K562 (cell line): Measurements from ENCODE around the gene BICC1. TPM values are rescaled to one million over a fixed set of nuclear protein-coding genes. Genes with fewer than 3 reads are reported as not detected.

Source experiments
- ATAC-seq: fragments of 200-7000 bp; cut with Tn5 transposase; 3 replicates; pipeline ENCODE4 v1.9.1; 2020; ENCODE audit warnings: moderate library complexity
- BruUV-seq: library from RNA; stranded (reverse); fragments of 400-500 nt; replicated peaks from 2 replicates; lab custom pipeline; 2021; lab: Mats Ljungman, UMichigan
- CTCF ChIA-PET: fragments of 300-600 bp; formaldehyde crosslinking; extraction: SDS; loops from one replicate; lab custom pipeline; 2021; ENCODE audit warnings: low intra/inter-chr PET ratio; lab: Yijun Ruan, JAX
- POLR2A ChIA-PET: fragments of 300-600, 350-650 bp; sonication (Branson Sonifier 250); formaldehyde crosslinking; extraction: SDS; loops from one replicate; lab custom pipeline; 2021; ENCODE audit warnings: antibody characterized with exemption, inconsistent platforms; lab: Yijun Ruan, JAX
- DNase-seq, 4 experiments: peaks; one replicate each; pipeline versions ENCODE4 v3.0.0 to v3.0.0-alpha.2; 2011 to 2018; ENCODE audit warnings: low spot score in 3 of 4, mixed read lengths in 3 of 4; ENCODE audit errors: extremely low read depth in 1 of 4
- FAIRE-seq: peaks from 2 replicates; lab custom pipeline; 2011; peaks lifted over from hg19 to GRCh38; lab: Jason Lieb, UNC
- H2AFZ ChIP-seq: 2 replicates; pipeline ENCODE4 v1.6.0; 2011; ENCODE audit warnings: low read depth, low read length, control low read depth, inconsistent platforms
- H3K27ac ChIP-seq: fragments of 200-600 bp; 3 replicates; pipeline ENCODE4 v1.8.0; 2011; ENCODE audit warnings: low read depth, mild to moderate bottlenecking, control low read depth, inconsistent platforms, low read length, moderate library complexity, mixed read lengths; ENCODE audit errors: extremely low read depth
- H3K27me3 ChIP-seq, 2 experiments: fragments of 300-600 bp in 1 of 2; 2 replicates in 1 of 2; 3 replicates in 1 of 2; pipeline versions ENCODE4 v1.6.0 to v1.8.0; 2011; ENCODE audit warnings: inconsistent platforms in 2 of 2, low read length in 2 of 2, mild to moderate bottlenecking in 1 of 2, mixed read lengths in 1 of 2, moderate library complexity in 1 of 2; ENCODE audit not compliant: control insufficient read depth in 2 of 2, insufficient read depth in 2 of 2
- H3K36me3 ChIP-seq: fragments of 300-600 bp; 3 replicates; pipeline ENCODE4 v1.8.0; 2011; ENCODE audit warnings: mild to moderate bottlenecking, low read length, inconsistent platforms; ENCODE audit not compliant: control insufficient read depth, insufficient read depth
- H3K4me1 ChIP-seq, 2 experiments: fragments of 200-600 bp in 1 of 2; replicated peaks in 1 of 2; 2 replicates in 1 of 2; 3 replicates in 1 of 2; pipeline versions ENCODE4 v1.5.1 to v1.8.0; 2011; ENCODE audit warnings: inconsistent platforms in 2 of 2, low read length in 2 of 2, mild to moderate bottlenecking in 1 of 2, mixed read lengths in 1 of 2, moderate library complexity in 1 of 2; ENCODE audit not compliant: control insufficient read depth in 2 of 2, insufficient read depth in 2 of 2
- H3K4me2 ChIP-seq: 2 replicates; pipeline ENCODE4 v1.6.1; 2011; ENCODE audit warnings: low read length, control low read depth, inconsistent platforms, mixed read lengths; ENCODE audit not compliant: insufficient read depth
- H3K4me3 ChIP-seq: fragments of 200-600 bp; sonication (generic), shearing (Covaris generic); 2 replicates; pipeline ENCODE4 v1.5.1; 2016; ENCODE audit warnings: control low read depth, inconsistent platforms
- H3K79me2 ChIP-seq: fragments of 200-600 bp; 3 replicates; pipeline ENCODE4 v1.8.0; 2011; ENCODE audit warnings: low read length, inconsistent platforms; ENCODE audit not compliant: control insufficient read depth, insufficient read depth
- H3K9ac ChIP-seq, 2 experiments: 2 replicates each; pipeline versions ENCODE4 v1.6.0 to v1.6.1; 2011; ENCODE audit warnings: low read depth in 2 of 2, low read length in 2 of 2, control low read depth in 1 of 2, inconsistent platforms in 1 of 2, mild to moderate bottlenecking in 1 of 2, mixed read lengths in 1 of 2; ENCODE audit not compliant: insufficient read depth in 1 of 2
- H3K9me1 ChIP-seq: one replicate; pipeline ENCODE4 v1.6.0; 2011; ENCODE audit warnings: inconsistent platforms, mild to moderate bottlenecking, low read length, moderate library complexity; ENCODE audit not compliant: control insufficient read depth, insufficient read depth
- H3K9me3 ChIP-seq: replicated peaks from 2 replicates; pipeline ENCODE4 v1.5.1; 2011; ENCODE audit warnings: low read depth, low read length, inconsistent platforms; ENCODE audit not compliant: control insufficient read depth, insufficient read depth
- H4K20me1 ChIP-seq: replicated peaks from 2 replicates; pipeline ENCODE4 v1.6.1; 2011; ENCODE audit warnings: low read length, inconsistent platforms, mixed read lengths; ENCODE audit not compliant: control insufficient read depth, insufficient read depth
- C11orf30 ChIP-seq: fragments of 450-650 bp; IDR thresholded peaks from 2 replicates; pipeline ENCODE4 v1.6.1; 2016; ENCODE audit warnings: low read depth, mild to moderate bottlenecking
- EP300 ChIP-seq: IDR thresholded peaks from 2 replicates; pipeline ENCODE4 v1.6.1; 2012; ENCODE audit warnings: low read length, improper control_type of control experiment
- ILF3 ChIP-seq: fragments of 450-650 bp; IDR thresholded peaks from 2 replicates; pipeline ENCODE4 v1.6.1; 2018; ENCODE audit warnings: antibody characterized with exemption, mild to moderate bottlenecking, moderate library complexity, borderline replicate concordance
- NR1H2 ChIP-seq: sonication (generic); formaldehyde crosslinking; IDR thresholded peaks from 2 replicates; pipeline ENCODE4 v1.4.0; 2020; ENCODE audit warnings: mild to moderate bottlenecking, missing genetic modification reagents
- NR2C1 ChIP-seq, 2 experiments: fragments of 450-650 bp; IDR thresholded peaks; 2 replicates each; pipeline ENCODE4 v1.6.1; 2017; ENCODE audit warnings: mild to moderate bottlenecking in 2 of 2, antibody characterized with exemption in 1 of 2, inconsistent platforms in 1 of 2, missing compliant biosample characterization in 1 of 2, missing genetic modification characterization in 1 of 2
- SIN3B ChIP-seq: fragments of 450-650 bp; IDR thresholded peaks from 2 replicates; pipeline ENCODE4 v1.6.1; 2017; ENCODE audit warnings: low read depth, mild to moderate bottlenecking, moderate library complexity
- WGBS: fragments of 100-300 bp; shearing (Covaris generic); methylation state at CpG from one replicate; pipeline ENCODE4 v1.1.6; 2016; ENCODE audit warnings: low coverage, mixed read lengths; ENCODE audit not compliant: insufficient coverage; ENCODE audit errors: missing lambda C conversion rate; 5-methylcytosine and 5-hydroxymethylcytosine counted together
- in situ Hi-C: fragments of 300-500 bp; cut with MboI; formaldehyde crosslinking; loops from 4 replicates; pipeline ENCODE4 v1.15.0; 2018; ENCODE audit warnings: inconsistent platforms, mixed read lengths
- intact Hi-C: fragments of 100-400 bp; cut with micrococcal nuclease; formaldehyde crosslinking; loops from 2 replicates; pipeline ENCODE4 v1.14.2; 2022
- polyA plus RNA-seq, 8 experiments: library from polyadenylated mRNA; depleted of rRNA in 4 of 8; stranded (reverse) in 5 of 8; unstranded in 3 of 8; fragments of >200 nt; fragmentation: Nextera tagmentation in 2 of 8; fragmentation: Illumina TruSeq in 1 of 8; extraction: Ambion mirVana in 2 of 8; extraction: Trizol in 1 of 8; gene quantifications; 2 replicates each; pipeline versions ENCODE4 v1.2.1 to v1.2.3, GENCODE V29; 2011 to 2014; ENCODE audit warnings: inconsistent platforms in 1 of 8, missing spikeins in 1 of 8
- total RNA-seq, 7 experiments: library from RNA; depleted of rRNA in 6 of 7; stranded (reverse); fragments of >200 nt in 6 of 7; fragmentation: Illumina TruSeq in 2 of 7; extraction: Trizol in 2 of 7; gene quantifications; 2 replicates each; pipeline versions ENCODE4 v1.2.1 to v1.2.3, GENCODE V29; 2011 to 2021; ENCODE audit warnings: low replicate concordance in 1 of 7

The BICC1 gene
- total and polyA plus RNA-seq, 9 of the 15 experiments (the other 6 are each of a cell fraction or from before 2014, with no cell fraction given) = not detected

DNA sequence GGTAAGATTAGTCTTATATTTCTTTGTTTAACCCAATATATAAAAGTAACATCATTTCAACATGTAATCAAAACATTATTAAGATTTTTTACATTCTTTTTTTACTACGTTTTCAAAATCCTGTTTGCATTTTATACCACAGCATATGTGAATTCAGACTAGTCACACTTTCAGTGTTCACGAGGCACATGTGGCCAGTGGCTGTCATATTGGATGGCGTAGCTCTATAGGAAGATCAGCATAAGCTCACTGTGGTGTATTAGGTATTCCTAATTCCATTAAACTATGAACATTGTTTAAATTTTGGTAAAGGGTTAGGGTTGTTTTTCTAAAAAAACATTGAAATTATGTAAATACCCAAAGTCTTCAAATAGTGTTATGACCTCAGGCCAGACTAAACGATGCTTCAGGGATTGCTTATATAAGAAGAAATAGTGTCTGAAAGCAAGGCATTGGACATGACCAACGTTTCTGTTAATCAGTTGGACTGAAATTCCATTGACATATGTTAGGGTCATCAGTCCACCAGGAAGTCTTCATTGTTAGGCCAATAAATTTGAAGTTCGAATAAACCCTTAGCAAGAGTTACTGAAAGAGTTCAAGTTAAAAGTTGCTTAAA lies 97.0 kb downstream of the BICC1 start:
- in situ Hi-C loops = no loop called here
- no peaks in the 10 kb centered on the region for H3K9me1 ChIP-seq
- intact Hi-C loops = no loop called here
- H3K9ac ChIP-seq = no peak overlapping the region
- ChIA-PET CTCF (no interaction called here), POLR2A (no interaction called here)
- BruUV-seq = no TSS peak
- no peak overlapping the region for H3K27ac ChIP-seq
- no peak overlapping the region for H3K4me2 ChIP-seq
- no peaks in the 10 kb centered on the region for H3K79me2 ChIP-seq
- H3K36me3 ChIP-seq = no peaks in the 10 kb centered on the region
- under 1% methylated on average over 6 of the region's 6 CpGs for WGBS
- DNase-seq = no peak
- H3K4me3 ChIP-seq = no peak overlapping the region
- TF ChIP-seq EP300 (no peak), NR2C1 (IDR thresholded peaks at IDR 0.05) (no peak), NR2C1 (tag; IDR thresholded peaks at IDR 0.05) (no peak), NR1H2 (CRISPR knock-in tag) (no peak), C11orf30 (no peak), SIN3B (no peak), ILF3 (no peak)
- no peak overlapping the region for H2AFZ ChIP-seq
- no peaks in the 10 kb centered on the region for H3K9me3 ChIP-seq
- FAIRE-seq = no peak
- no peaks in the 10 kb centered on the region for H4K20me1 ChIP-seq
- ATAC-seq = no peak
- H3K27me3 ChIP-seq = no peaks in the 10 kb centered on the region
- no peaks in the 10 kb centered on the region for H3K4me1 ChIP-seq
